Measurements from ENCODE around the gene CD36.

The CD36 gene

DNA sequence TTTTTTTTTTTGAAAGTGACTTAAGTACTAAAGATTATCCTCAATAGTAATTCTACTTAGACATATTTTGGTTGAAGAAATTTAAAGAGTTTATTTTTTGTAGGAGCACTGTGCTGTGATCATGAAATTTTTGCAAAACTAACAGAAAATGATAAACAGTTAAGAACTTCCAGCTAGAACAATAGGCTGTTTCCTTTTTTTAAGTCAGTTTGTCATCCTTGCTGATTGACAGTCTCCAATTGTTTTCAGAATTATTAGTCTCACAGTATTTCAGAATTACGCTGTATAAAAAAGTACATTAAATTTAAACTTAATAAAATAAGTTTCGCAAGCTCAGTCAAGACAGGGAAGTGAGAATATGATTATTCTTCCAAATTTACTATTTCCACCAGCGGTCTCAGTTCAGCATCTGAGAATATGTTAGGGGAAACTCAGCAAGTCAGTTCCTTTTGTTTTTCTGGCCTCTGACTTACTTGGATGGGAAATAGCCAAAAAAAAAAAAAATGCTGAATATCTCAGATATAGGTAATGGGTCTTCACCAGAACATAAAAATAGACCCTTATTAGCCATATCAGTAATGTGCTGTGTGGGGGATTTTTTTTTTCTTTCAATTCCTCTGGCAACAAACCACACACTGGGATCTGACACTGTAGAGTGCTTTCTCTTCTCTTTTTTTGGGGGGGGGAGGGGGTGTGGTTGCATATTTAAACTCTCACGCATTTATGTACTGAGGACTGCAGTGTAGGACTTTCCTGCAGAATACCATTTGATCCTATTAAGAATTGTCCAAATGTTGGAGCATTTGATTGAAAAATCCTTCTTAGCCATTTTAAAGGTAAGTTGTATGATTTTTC is at the start of gene CD36:
Gene CD36 (plus strand): TSS at position 732 of the 855 bp plus-strand sequence. CDS start 8,099 bp downstream, outside the sequence.
- no peak for DNase-seq

GRCh38 chr7:80589631-80590030 is 48.8 kb upstream of the CD36 start:
- DNase-seq, result no peak

DNA sequence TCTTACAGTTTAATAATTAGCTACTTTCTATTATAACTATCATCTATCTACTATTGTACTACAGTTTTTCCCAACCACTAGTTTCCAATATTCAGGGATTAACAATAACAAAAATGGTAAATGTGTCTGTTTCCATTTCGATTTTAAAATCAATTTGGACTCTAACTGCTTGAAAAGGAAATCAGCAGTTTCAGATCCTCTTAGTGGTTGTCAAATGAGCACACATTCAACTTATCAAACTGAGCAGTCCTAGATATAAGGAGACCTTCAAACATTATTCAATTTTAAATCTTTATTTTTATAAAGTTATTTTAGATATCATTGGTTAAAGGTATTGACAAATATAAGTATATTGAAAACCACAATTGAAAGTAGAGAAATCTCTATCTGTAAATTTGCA is 46.8 kb upstream of the CD36 start:
- no peak for DNase-seq

- DNase-seq, result no peak
Observed at GRCh38 chr7:80593869-80594586, 44.4 kb upstream of the CD36 start.

GRCh38 chr7:80596933-80597517 is 41.4 kb upstream of the CD36 start:
- DNase-seq, result no peak

GRCh38 chr7:80597875-80598274 is 40.6 kb upstream of the CD36 start:
- no peak for DNase-seq

DNA sequence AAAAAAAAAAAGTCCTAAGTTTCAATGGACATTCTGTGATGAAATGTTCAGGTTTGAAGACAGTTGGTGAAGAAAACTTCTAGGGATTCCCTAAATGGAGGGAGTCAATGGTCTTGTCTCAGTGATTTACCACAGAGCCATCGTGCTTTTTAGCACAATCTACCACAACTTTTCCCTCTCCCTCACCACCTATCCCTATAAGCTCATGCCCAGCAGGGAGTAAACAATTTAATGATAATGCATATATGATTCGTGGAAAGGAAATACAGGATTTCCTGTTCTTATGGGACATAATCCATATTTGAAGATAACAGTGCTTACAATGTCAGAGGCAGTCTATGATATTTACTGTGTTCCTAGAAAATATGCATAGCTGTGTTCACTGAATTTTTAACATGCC is 38.4 kb upstream of the CD36 start:
- no peak for DNase-seq

DNA sequence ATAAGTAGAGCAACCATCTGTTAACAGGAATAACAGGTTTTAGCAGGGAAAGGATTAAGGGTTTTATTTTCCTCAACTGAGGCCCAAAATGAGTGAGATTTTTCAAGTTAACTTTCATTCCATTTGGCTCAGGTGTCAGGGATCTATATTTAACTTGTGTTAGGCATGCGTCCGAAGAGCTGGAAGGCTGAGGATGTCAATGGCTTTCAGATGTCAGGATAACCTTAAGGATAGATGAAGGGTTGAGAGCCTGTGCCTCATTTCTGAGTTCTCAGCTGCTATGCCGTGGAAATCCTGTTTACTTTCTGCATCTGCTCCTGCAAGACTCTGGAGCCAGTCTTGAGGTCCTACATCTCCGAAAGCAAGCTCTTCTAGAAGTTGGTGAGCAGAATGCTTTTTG is 36.4 kb upstream of the CD36 start:
- no peak for DNase-seq

DNA sequence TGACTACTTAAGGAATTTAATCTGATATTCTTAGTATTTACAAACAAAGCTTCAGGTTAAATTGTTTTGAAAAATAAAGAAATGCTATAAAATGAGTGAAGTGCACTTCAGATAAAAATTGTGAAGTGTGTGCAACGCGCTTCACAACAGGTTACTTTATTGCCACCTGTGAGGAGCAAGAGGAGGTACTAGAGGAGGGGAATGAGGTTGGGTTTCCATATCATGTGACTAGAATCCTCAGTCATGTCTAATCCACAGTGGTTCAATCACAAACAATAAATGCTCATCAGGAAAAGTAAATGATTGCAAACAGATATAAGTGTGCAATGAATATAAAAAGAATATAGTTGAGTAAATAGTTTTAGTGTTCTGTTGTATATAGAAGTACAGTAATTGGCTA is 34.5 kb upstream of the CD36 start:
- DNase-seq, result no peak

DNA sequence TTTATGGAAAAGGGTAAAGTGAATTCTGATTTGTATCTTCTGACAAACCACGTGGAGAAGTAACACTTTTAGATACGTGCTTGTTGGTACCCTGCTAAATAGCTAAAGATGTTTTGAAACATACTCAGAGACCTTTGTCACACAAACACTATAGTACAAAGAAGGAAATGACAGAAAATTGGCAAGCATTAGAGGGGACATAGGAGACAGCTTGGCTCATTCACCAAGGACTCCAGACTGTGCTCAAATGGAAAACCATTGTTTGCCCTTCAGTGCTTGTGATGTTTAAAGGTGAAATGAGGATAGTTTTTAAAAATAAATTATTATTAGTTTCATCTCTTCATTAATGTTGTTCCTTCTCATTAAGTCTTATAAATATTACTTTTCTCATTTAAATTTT is 34.0 kb upstream of the CD36 start:
- no peak for DNase-seq

- DNase-seq, result no peak
Observed at GRCh38 chr7:80607136-80607535, 31.3 kb upstream of the CD36 start.

DNA sequence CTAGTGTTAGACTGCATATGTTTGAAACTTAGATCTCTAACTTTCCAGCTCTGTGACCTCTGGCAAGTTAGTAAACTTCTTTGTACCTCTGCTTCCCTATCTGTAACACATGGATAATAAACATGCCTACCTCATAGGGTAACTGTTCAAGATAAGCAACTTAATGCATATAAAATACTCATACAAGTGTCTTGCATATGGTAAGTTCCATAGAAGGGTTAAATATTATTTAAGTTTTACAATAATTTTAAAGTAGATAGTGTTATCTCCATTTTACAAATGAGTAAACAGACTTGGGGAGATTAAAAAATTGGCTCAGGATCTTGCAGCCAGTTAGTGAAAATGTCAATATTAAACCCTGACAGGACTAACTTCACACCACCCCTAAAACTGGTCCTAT is 30.1 kb upstream of the CD36 start:
- no peak for DNase-seq

- DNase-seq, result no peak
Observed at GRCh38 chr7:80609751-80610150, 28.7 kb upstream of the CD36 start.

- no peak for DNase-seq
Observed at GRCh38 chr7:80611353-80611752, 27.1 kb upstream of the CD36 start.

- no peak for DNase-seq
Observed at GRCh38 chr7:80611779-80612178, 26.7 kb upstream of the CD36 start.

GRCh38 chr7:80612880-80613279 is 25.6 kb upstream of the CD36 start:
- no peak for DNase-seq

GRCh38 chr7:80613519-80613918 is 24.9 kb upstream of the CD36 start:
- no peak for DNase-seq

GRCh38 chr7:80614851-80615271 is 23.6 kb upstream of the CD36 start:
- no peak for DNase-seq

DNA sequence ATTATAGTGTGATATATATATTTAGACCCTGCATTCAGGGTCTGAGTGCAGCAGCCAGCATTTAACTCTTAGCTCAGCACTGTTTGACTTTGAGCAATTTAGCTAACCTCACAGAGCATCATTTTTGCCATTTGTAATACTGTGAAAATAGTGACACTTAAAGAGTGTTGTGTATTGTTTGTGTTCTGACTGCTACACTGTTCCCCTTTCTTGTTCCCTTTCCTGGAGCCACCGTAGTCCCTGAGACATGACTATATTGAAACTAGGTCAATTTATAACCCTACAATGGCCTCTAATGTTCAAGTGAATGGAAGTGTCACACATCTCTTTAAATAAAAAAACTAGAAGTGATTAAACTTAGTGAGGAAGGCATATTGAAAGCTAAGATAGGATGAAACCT is 20.3 kb upstream of the CD36 start:
- DNase-seq, result no peak

DNA sequence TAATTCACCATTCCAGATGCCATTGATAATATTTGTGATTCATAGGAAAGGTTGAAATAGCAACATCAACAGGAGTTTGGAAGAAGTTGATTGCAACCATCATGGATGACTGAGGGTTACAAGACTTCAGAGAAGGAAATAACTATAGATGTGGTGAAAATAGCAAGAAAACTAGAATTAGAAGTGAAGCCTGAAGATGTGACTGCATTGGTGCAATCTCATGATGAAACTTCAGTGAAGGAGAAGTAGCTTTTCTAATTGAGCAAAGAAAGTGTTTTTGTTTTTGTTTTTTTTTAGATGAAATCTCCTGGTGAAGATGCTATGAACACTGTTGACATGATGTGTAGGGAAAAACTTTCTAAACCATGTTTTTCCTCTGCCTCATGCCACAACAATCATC is 18.7 kb upstream of the CD36 start:
- no peak for DNase-seq

DNA sequence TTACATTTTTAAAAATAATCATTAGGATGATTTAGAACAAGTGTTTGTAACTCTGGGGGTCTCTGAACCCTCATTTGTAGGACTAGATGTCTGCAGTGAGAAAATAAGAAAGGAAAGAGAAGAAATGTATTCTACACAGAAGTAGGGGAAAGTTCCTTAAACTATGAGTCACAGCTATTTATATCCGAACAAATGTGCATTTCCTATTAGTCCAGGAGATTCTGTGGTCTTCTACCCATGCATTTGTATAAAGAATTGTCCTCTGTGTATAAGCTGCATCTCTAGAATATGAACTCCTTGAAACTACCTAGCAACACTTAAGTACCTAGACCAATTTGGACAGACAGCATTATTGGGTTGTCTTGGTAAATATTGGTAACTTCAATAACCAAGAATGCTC is 15.9 kb upstream of the CD36 start:
- DNase-seq, result no peak

- DNase-seq, result no peak
Observed at GRCh38 chr7:80623503-80624252, 14.8 kb upstream of the CD36 start.

DNA sequence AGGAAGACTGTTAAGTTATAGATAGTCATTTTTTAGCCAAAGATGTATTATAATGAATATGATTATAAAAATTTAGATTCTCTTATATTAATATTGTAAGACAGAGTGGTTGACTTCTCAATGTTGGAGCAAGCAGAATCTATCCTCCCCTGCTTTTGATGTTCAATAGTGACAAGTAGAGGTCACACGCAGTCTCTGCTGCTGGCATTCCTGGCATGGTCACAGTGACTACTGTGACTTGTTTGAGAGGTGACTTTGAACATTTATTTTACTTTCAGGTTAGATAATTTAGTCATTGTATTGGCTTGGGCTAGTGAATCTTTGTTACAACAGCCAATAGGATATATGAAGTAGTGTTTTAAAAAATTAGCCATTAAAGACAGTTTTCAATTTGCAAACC is 13.7 kb upstream of the CD36 start:
- no peak for DNase-seq

Data from stimulated activated CD4-positive, alpha-beta T cell treated with anti-CD3 and anti-CD28 coated beads, Interleukin-4, amount 100 ng/mL, for 24 hours (primary cell).